Kidney epithelial cell (primary cell): ENCODE results near the gene SNAP25. TPM values are rescaled to one million over a fixed set of nuclear protein-coding genes. Genes with fewer than 3 reads are reported as not detected.

ENCODE experiments used
- DNase-seq: peaks from one replicate; pipeline ENCODE4 v3.0.0-alpha.2; 2010; ENCODE audit warnings: low read depth
- H3K27me3 ChIP-seq: 2 replicates; pipeline ENCODE4 v1.6.0; 2011; ENCODE audit warnings: low read length; ENCODE audit not compliant: control insufficient read depth, insufficient read depth
- H3K36me3 ChIP-seq: 2 replicates; pipeline ENCODE4 v1.5.1; 2011; ENCODE audit warnings: low read length; ENCODE audit not compliant: control insufficient read depth, insufficient read depth
- H3K4me3 ChIP-seq: 2 replicates; pipeline ENCODE4 v1.5.1; 2011; ENCODE audit warnings: low read depth, mild to moderate bottlenecking, control low read depth, low read length
- total RNA-seq: library from RNA; depleted of rRNA; stranded (reverse); fragments of >200 nt; gene quantifications from 2 replicates; pipeline ENCODE4 v1.2.3, GENCODE V29; 2015
- TF ChIP-seq, protein P1 (sequence below): IDR thresholded peaks from 2 replicates; pipeline ENCODE4 v1.5.1; 2011; ENCODE audit warnings: mild to moderate bottlenecking, moderate library complexity, low read length, control low read depth, inconsistent platforms; ENCODE audit not compliant: insufficient read depth, poor library complexity, severe bottlenecking

SNAP25 gene
- 0.62 and 1.0 TPM in 2 replicates for total RNA-seq

DNA sequence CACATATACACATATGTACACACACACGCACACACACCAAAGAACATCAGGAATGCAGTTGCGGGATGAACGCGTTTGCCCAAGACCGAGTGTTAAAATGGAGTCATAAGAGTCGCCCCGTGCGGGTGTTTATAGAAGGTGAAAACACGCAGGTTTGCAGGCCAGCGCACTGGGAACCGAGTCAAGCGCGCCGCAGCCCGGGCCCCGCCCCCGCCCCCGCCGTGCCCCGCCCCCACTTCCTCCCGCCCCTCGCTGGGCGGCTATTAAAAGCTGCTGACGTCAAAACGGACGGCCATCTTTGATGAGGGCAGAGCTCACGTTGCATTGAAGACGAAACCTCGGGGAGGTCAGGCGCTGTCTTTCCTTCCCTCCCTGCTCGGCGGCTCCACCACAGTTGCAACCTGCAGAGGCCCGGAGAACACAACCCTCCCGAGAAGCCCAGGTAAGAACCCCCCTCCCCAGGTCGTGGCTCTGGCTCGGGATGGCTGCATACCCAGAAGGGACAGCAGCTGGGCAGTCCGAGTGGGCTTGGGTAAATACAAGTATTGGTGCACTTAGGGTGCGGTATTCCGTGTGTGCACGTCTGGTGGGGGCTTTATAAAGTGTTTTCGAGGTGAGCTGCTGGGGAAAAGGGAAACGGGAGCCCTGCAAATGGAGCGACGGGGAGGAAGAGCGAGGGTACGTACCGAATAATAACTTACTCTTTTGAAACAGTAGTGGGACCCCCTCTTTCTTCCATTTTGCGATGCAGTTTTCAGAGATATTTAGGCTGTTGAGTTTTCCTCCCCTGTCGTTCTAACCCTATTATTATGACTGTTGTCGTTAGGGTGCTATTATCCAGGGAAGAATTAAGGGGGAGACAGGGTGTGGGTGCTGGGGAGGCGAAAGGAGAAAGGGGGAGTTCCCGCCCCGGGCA is at the start of gene SNAP25:
Gene SNAP25 (plus strand): TSS at position 295 of the 916 bp plus-strand sequence. CDS start 56,662 bp downstream, outside the sequence.
- DNase-seq = peak; percentile 50
- TF ChIP-seq, protein P1, sequence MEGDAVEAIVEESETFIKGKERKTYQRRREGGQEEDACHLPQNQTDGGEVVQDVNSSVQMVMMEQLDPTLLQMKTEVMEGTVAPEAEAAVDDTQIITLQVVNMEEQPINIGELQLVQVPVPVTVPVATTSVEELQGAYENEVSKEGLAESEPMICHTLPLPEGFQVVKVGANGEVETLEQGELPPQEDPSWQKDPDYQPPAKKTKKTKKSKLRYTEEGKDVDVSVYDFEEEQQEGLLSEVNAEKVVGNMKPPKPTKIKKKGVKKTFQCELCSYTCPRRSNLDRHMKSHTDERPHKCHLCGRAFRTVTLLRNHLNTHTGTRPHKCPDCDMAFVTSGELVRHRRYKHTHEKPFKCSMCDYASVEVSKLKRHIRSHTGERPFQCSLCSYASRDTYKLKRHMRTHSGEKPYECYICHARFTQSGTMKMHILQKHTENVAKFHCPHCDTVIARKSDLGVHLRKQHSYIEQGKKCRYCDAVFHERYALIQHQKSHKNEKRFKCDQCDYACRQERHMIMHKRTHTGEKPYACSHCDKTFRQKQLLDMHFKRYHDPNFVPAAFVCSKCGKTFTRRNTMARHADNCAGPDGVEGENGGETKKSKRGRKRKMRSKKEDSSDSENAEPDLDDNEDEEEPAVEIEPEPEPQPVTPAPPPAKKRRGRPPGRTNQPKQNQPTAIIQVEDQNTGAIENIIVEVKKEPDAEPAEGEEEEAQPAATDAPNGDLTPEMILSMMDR = no peak
- H3K36me3 ChIP-seq = no peaks in the 10 kb centered on the region
- no peaks in the 10 kb centered on the region for H3K27me3 ChIP-seq
- H3K4me3 ChIP-seq = peak within 1 kb of the TSS; percentile 55

DNA sequence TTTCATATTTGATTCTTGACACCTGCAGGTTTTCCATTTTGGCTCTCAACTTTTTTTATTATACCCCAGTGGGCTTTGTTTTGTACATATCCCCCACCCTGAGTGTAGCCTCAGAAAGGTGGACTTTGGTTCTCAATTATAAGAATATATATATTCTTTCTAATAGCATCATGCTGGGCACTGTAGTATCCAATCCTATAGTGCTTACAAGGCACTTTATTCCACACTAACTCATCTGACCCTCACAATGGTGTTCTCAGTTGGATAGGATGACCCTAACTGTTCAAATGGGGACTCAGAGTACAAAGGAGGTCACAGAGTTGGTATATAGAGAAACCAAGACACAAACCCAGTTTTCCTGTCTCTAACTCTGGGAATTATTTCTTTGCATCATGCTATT is 48.9 kb upstream of the SNAP25 start:
- DNase-seq = no peak
- Histone ChIP-seq H3K27me3 (peaks cover 5% of the 10 kb centered on the region), H3K4me3 (no peak overlapping the region), H3K36me3 (no peaks in the 10 kb centered on the region)
- TF ChIP-seq, protein P1 = no peak

DNA sequence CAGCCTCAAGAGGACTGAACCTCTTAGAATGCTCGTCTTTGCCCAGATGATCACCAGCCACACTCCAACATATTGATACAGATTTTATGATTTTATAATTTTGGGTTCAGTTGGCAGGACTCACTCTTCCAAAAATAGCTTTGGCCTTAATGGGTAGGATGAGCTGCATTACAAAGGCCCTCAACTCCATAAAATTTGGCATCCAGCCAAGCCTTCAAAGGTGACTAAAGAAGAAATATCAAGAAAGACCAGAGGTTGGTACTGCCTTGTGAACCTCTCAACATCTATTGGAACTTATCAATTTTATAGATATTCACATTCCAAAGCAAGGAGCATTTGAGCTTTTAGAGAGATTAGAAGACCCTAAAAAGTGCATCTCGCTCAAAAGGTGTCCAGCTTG is 48.4 kb upstream of the SNAP25 start:
- DNase-seq = no peak
- H3K36me3 ChIP-seq = no peaks in the 10 kb centered on the region
- H3K4me3 ChIP-seq = no peak overlapping the region
- peaks cover 5% of the 10 kb centered on the region for H3K27me3 ChIP-seq
- TF ChIP-seq, protein P1 = no peak

DNA sequence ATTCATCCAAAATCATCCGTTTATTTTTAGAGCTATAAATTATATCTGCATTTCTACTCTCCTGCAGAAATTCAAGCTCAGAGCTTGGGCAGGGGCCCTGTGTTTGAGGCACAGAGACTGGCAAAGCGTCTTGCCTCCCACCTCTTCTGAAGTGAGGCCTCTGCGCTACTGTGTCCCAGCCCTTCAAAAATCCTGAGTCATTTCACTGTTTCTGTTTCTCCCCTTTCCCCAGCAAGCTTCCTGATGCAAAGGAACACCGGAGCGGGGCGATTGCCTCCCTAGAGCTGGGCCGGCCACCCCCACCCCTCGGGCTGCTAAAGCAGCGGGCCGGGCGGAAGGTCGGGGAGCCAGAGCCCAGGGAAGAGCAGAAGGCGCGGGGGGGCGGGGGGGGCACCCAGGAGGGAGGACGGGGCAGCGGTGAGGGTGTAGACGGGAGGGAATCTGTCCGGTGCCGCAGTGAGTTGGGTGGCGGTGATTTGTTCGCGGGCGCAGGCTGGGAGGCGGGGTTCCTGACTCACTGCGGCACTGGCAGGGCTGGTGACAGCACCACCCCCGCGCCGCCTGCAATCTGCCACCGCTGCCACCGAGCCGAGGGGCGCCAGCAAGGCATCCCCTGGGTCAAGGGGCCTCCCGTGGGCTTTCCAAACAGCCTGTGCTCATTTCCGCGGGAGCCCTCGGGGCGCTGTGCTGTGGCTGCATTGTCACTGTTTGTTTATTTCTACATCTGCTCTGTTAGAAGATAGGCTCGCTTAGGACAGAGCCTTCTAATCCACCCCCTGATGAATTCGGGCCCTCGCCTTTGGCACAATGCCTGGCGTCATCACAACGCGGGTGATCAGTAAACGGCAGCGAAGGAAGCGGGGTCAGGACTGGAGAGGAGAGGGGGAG is 46.5 kb upstream of the SNAP25 start:
- TF ChIP-seq, protein P1 = no peak
- Histone ChIP-seq H3K36me3 (no peaks in the 10 kb centered on the region), H3K27me3 (peaks cover 5% of the 10 kb centered on the region), H3K4me3 (peak overlapping the region; percentile 28)
- no peak for DNase-seq

DNA sequence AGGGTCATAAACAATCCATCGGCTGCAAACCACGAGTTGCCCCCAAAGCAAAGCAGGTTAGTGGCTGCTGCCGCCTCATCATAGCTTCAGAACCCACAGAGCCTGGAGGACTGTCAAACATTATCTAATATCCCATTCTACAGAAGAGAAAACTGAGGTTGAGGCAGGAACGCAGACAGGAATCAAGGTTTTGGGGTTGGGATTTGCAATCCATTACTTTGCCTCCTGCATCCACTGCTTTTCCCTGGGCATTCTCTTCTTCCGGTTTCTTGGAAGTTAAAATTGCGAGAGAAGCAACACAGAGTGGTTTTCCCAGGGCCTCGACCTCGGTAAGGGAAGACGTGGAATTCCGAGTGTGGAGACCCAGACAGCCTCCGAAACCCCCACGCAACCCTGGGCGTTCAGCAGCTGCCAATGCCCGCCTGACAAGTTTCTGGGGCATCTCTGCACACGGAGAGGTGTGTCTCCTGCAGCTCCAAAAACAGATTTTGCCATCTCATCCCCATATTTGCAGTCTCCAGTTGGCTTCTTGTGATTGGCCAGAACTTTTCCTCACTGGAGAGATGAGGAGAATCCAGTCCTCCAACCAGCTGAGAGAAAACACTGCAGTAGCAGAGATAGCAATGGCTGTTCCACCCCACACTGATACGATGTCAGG is 45.5 kb upstream of the SNAP25 start:
- Histone ChIP-seq H3K36me3 (no peaks in the 10 kb centered on the region), H3K27me3 (peaks cover 5% of the 10 kb centered on the region), H3K4me3 (no peak overlapping the region)
- TF ChIP-seq, protein P1 = no peak
- DNase-seq = no peak
